Peyer's patch (tissue), 4 donors: ENCODE results near the gene PRR20G. TPM values are rescaled to one million over a fixed set of nuclear protein-coding genes. Genes with fewer than 3 reads are reported as not detected.

Source experiments
- DNase-seq, 3 donors: peaks; one replicate each; pipeline ENCODE4 v3.0.0-alpha.2; 2017 to 2019
- H3K27ac ChIP-seq, 4 donors: fragments of 200-600 bp; sonication (generic); one replicate each; pipeline ENCODE4 v1.5.1; 2016 to 2019
- H3K27me3 ChIP-seq, 2 donors: fragments of 200-600 bp; sonication (generic); one replicate each; pipeline ENCODE4 v1.5.1; 2019
- H3K36me3 ChIP-seq, 3 donors: fragments of 200-600 bp; sonication (generic); one replicate each; pipeline ENCODE4 v1.5.1; 2016 to 2019
- H3K4me1 ChIP-seq, 4 donors: fragments of 200-600 bp; sonication (generic); one replicate each; pipeline ENCODE4 v1.5.1; 2016 to 2019
- H3K4me3 ChIP-seq, 4 donors: fragments of 200-600 bp; sonication (generic); 1 replicate in 3 of 4; 2 replicates in 1 of 4; pipeline ENCODE4 v1.5.1; 2016 to 2019; ENCODE audit warnings: mild to moderate bottlenecking in 1 of 4
- H3K9me3 ChIP-seq, 4 donors: fragments of 200-600 bp; sonication (generic); one replicate each; pipeline ENCODE4 v1.5.1; 2016 to 2019; ENCODE audit warnings: mild to moderate bottlenecking in 1 of 4
- CTCF ChIP-seq, 6 experiments: fragments of 450-650 bp in 4 of 6; fragments of 200-600 bp in 2 of 6; sonication (generic) in 1 of 6; IDR thresholded peaks; one replicate each; pipeline ENCODE4 v1.5.1; 2017 to 2019; ENCODE audit warnings: antibody characterized with exemption in 6 of 6, mild to moderate bottlenecking in 3 of 6, moderate library complexity in 1 of 6
- POLR2A ChIP-seq, 2 donors: fragments of 450-650 bp; IDR thresholded peaks; one replicate each; pipeline ENCODE4 v1.5.1; 2017; ENCODE audit warnings: antibody characterized with exemption in 2 of 2, mild to moderate bottlenecking in 2 of 2, moderate library complexity in 2 of 2
- total RNA-seq, 4 donors: library from RNA; depleted of rRNA; stranded (reverse); fragments of >200 nt; gene quantifications; one replicate each; pipeline ENCODE4 v1.1.0, GENCODE V29; 2016

PRR20G gene
- total RNA-seq, 4 donors from 2014 or later = not detected

- no peak for DNase-seq
- no peak for TF ChIP-seq CTCF (IDR thresholded peaks at IDR 0.05)
- no peak for TF ChIP-seq POLR2A (IDR thresholded peaks at IDR 0.05)
- Histone ChIP-seq H3K4me3 (no peak overlapping the region), H3K36me3 (no peaks in the 10 kb centered on the region), H3K27me3 (no peaks in the 10 kb centered on the region), H3K4me1 (no peaks in the 10 kb centered on the region), H3K9me3 (no peaks in the 10 kb centered on the region), H3K27ac (no peak overlapping the region)
Observed at GRCh38 chr3:127277561-127277960, 10.3 kb downstream of the PRR20G start.

- no peak for DNase-seq
- no peaks in the 10 kb centered on the region for H3K27me3 ChIP-seq
- H3K9me3 ChIP-seq = no peaks in the 10 kb centered on the region
- no peak overlapping the region for H3K27ac ChIP-seq
- TF ChIP-seq POLR2A (IDR thresholded peaks at IDR 0.05) (no peak), CTCF (IDR thresholded peaks at IDR 0.05) (no peak)
- H3K4me3 ChIP-seq = no peak overlapping the region
- no peaks in the 10 kb centered on the region for H3K36me3 ChIP-seq
- no peaks in the 10 kb centered on the region for H3K4me1 ChIP-seq
Observed at GRCh38 chr3:127276995-127277394, 10.9 kb downstream of the PRR20G start.

GRCh38 chr3:127276396-127276795 lies 11.4 kb downstream of the PRR20G start:
- Histone ChIP-seq H3K4me3 (no peak overlapping the region), H3K27me3 (no peaks in the 10 kb centered on the region), H3K36me3 (no peaks in the 10 kb centered on the region), H3K9me3 (no peaks in the 10 kb centered on the region), H3K27ac (no peak overlapping the region), H3K4me1 (no peaks in the 10 kb centered on the region)
- DNase-seq = no peak
- TF ChIP-seq CTCF (IDR thresholded peaks at IDR 0.05) (no peak), POLR2A (IDR thresholded peaks at IDR 0.05) (no peak)

- TF ChIP-seq CTCF (IDR thresholded peaks at IDR 0.05) = no peak
- TF ChIP-seq POLR2A (IDR thresholded peaks at IDR 0.05) = no peak
- Histone ChIP-seq H3K4me1 (no peaks in the 10 kb centered on the region), H3K27ac (no peak overlapping the region), H3K4me3 (no peak overlapping the region), H3K9me3 (no peaks in the 10 kb centered on the region), H3K36me3 (no peaks in the 10 kb centered on the region), H3K27me3 (no peaks in the 10 kb centered on the region)
- no peak for DNase-seq
Observed at GRCh38 chr3:127275287-127275781, 12.5 kb downstream of the PRR20G start.

GRCh38 chr3:127274200-127274760 lies 13.6 kb downstream of the PRR20G start:
- TF ChIP-seq POLR2A (IDR thresholded peaks at IDR 0.05) (no peak), CTCF (IDR thresholded peaks at IDR 0.05) (no peak)
- Histone ChIP-seq H3K36me3 (no peaks in the 10 kb centered on the region), H3K27ac (no peak overlapping the region), H3K4me3 (no peak overlapping the region), H3K4me1 (no peaks in the 10 kb centered on the region), H3K27me3 (no peaks in the 10 kb centered on the region), H3K9me3 (no peaks in the 10 kb centered on the region)
- DNase-seq = no peak

- H3K27me3 ChIP-seq = no peaks in the 10 kb centered on the region
- H3K9me3 ChIP-seq = no peaks in the 10 kb centered on the region
- H3K4me1 ChIP-seq = no peaks in the 10 kb centered on the region
- no peak for TF ChIP-seq POLR2A (IDR thresholded peaks at IDR 0.05)
- no peak for TF ChIP-seq CTCF (IDR thresholded peaks at IDR 0.05)
- DNase-seq = no peak
- H3K36me3 ChIP-seq = no peaks in the 10 kb centered on the region
- no peak overlapping the region for H3K27ac ChIP-seq
- H3K4me3 ChIP-seq = no peak overlapping the region
Observed at GRCh38 chr3:127273206-127273605, 14.6 kb downstream of the PRR20G start.
